IMR-90 (cell line): ENCODE measurements around the gene EFHC1. TPM values are rescaled to one million over a fixed set of nuclear protein-coding genes. Genes with fewer than 3 reads are reported as not detected.

Experiments
- ATAC-seq: fragments of 200-7000 bp; cut with Tn5 transposase; 2 replicates; pipeline ENCODE4 v1.9.1; 2020; ENCODE audit warnings: low read depth, mild to moderate bottlenecking, moderate library complexity
- BruUV-seq: library from RNA; stranded (reverse); fragments of 400-500 nt; replicated peaks from 2 replicates; lab custom pipeline; 2021; lab: Mats Ljungman, UMichigan
- CTCF ChIA-PET: fragments of 300-600 bp; formaldehyde crosslinking; extraction: SDS; loops from one replicate; lab custom pipeline; 2021; ENCODE audit warnings: antibody characterized with exemption; lab: Yijun Ruan, JAX
- POLR2A ChIA-PET: fragments of 300-600 bp; sonication (Branson Sonifier 250); formaldehyde crosslinking; loops from one replicate; lab custom pipeline; 2022; ENCODE audit warnings: antibody characterized with exemption; ENCODE audit not compliant: unreplicated experiment; lab: Charles Lee
- DNase-seq: peaks from one replicate; pipeline ENCODE4 v3.0.0; 2013
- H2AFZ ChIP-seq: replicated peaks from 2 replicates; pipeline ENCODE3; 2013; ENCODE audit warnings: low read length, mild to moderate bottlenecking; ENCODE audit not compliant: poor library complexity
- H2AK5ac ChIP-seq: 2 replicates; pipeline ENCODE4 v1.6.1; 2013; ENCODE audit warnings: low read depth, low read length, inconsistent platforms
- H2AK9ac ChIP-seq: replicated peaks from 2 replicates; pipeline ENCODE3; 2013; ENCODE audit warnings: mild to moderate bottlenecking, low read depth, low read length, moderate library complexity; ENCODE audit not compliant: poor library complexity
- H2BK120ac ChIP-seq: 2 replicates; pipeline ENCODE4 v1.6.1; 2013; ENCODE audit warnings: low read depth, low read length, inconsistent platforms
- H2BK15ac ChIP-seq: 3 replicates; pipeline ENCODE4 v1.6.1; 2013; ENCODE audit warnings: low read depth, low read length, inconsistent platforms
- H2BK20ac ChIP-seq: 2 replicates; pipeline ENCODE4 v1.6.1; 2013; ENCODE audit warnings: low read depth, mild to moderate bottlenecking, inconsistent platforms, low read length, moderate library complexity
- H2BK5ac ChIP-seq: 2 replicates; pipeline ENCODE4 v1.6.1; 2013; ENCODE audit warnings: mild to moderate bottlenecking, low read depth, low read length, inconsistent platforms; ENCODE audit not compliant: poor library complexity, severe bottlenecking
- H3K14ac ChIP-seq: replicated peaks from 2 replicates; pipeline ENCODE4 v1.6.1; 2013; ENCODE audit warnings: low read depth, low read length, inconsistent platforms
- H3K18ac ChIP-seq: 2 replicates; pipeline ENCODE4 v1.6.1; 2013; ENCODE audit warnings: low read depth, low read length, control low read depth
- H3K23ac ChIP-seq: 2 replicates; pipeline ENCODE4 v1.6.1; 2013; ENCODE audit warnings: low read depth, low read length, inconsistent platforms
- H3K27ac ChIP-seq: 2 replicates; pipeline ENCODE4 v1.5.1; 2013; ENCODE audit warnings: mild to moderate bottlenecking, control low read depth, low read length; ENCODE audit not compliant: insufficient read depth
- H3K27me3 ChIP-seq: 2 replicates; pipeline ENCODE4 v1.6.1; 2013; ENCODE audit warnings: low read length; ENCODE audit not compliant: control insufficient read depth, insufficient read depth
- H3K36me3 ChIP-seq: 2 replicates; pipeline ENCODE4 v1.6.1; 2013; ENCODE audit warnings: low read length, mixed read lengths; ENCODE audit not compliant: control insufficient read depth, insufficient read depth
- H3K4ac ChIP-seq: 2 replicates; pipeline ENCODE4 v1.6.1; 2013; ENCODE audit warnings: low read depth, low read length, inconsistent platforms
- H3K4me1 ChIP-seq: 2 replicates; pipeline ENCODE4 v1.6.1; 2013; ENCODE audit warnings: low read length, mixed read lengths; ENCODE audit not compliant: control insufficient read depth, insufficient read depth
- H3K4me2 ChIP-seq: 2 replicates; pipeline ENCODE4 v1.6.1; 2013; ENCODE audit warnings: low read depth, mild to moderate bottlenecking, control low read depth, low read length, moderate library complexity
- H3K4me3 ChIP-seq: 2 replicates; pipeline ENCODE4 v1.5.1; 2013; ENCODE audit warnings: low read depth, mild to moderate bottlenecking, control low read depth, low read length, moderate library complexity; ENCODE audit not compliant: insufficient read depth
- H3K56ac ChIP-seq: 2 replicates; pipeline ENCODE4 v1.6.1; 2013; ENCODE audit warnings: low read length, inconsistent platforms; ENCODE audit not compliant: insufficient read depth; ENCODE audit errors: extremely low read depth
- H3K79me1 ChIP-seq, 2 experiments: 2 replicates each; pipeline ENCODE4 v1.6.1; 2013; ENCODE audit warnings: low read length in 2 of 2, inconsistent platforms in 1 of 2, low read depth in 1 of 2
- H3K9ac ChIP-seq: 2 replicates; pipeline ENCODE4 v1.6.1; 2013; ENCODE audit warnings: low read depth, low read length, control low read depth
- H3K9me1 ChIP-seq: 2 replicates; pipeline ENCODE4 v1.6.1; 2013; ENCODE audit warnings: low read length, inconsistent platforms; ENCODE audit not compliant: insufficient read depth
- H3K9me3 ChIP-seq: 2 replicates; pipeline ENCODE4 v1.6.1; 2013; ENCODE audit warnings: low read length; ENCODE audit not compliant: control insufficient read depth, insufficient read depth
- H4K20me1 ChIP-seq: 2 replicates; pipeline ENCODE4 v1.6.1; 2013; ENCODE audit warnings: low read length, inconsistent platforms; ENCODE audit not compliant: insufficient read depth
- H4K5ac ChIP-seq: 2 replicates; pipeline ENCODE4 v1.6.1; 2013; ENCODE audit warnings: mild to moderate bottlenecking, low read depth, low read length, control low read depth
- H4K8ac ChIP-seq, 2 experiments: 2 replicates each; pipeline ENCODE4 v1.6.1; 2013; ENCODE audit warnings: low read depth in 2 of 2, low read length in 2 of 2, control low read depth in 1 of 2, inconsistent platforms in 1 of 2
- H4K91ac ChIP-seq: 2 replicates; pipeline ENCODE4 v1.6.1; 2013; ENCODE audit warnings: low read depth, low read length, inconsistent platforms; ENCODE audit not compliant: insufficient read depth
- BHLHE40 ChIP-seq: fragments of 150-350 bp; IDR thresholded peaks from 2 replicates; pipeline ENCODE4 v1.6.1; 2016; ENCODE audit warnings: mild to moderate bottlenecking, low read depth, low read length
- CEBPB ChIP-seq: IDR thresholded peaks from 2 replicates; pipeline ENCODE4 v1.6.1; 2012; ENCODE audit warnings: low read depth, low read length, improper control_type of control experiment
- CHD1 ChIP-seq: IDR thresholded peaks from 2 replicates; pipeline ENCODE4 v1.6.1; 2012; ENCODE audit warnings: low read depth, low read length, improper control_type of control experiment
- CTCF ChIP-seq: conservative IDR thresholded peaks from 2 replicates; pipeline ENCODE4 v1.5.1; 2012; ENCODE audit warnings: mild to moderate bottlenecking, low read depth, low read length, improper control_type of control experiment
- ELK1 ChIP-seq: fragments of 150-350 bp; IDR thresholded peaks from 2 replicates; pipeline ENCODE4 v1.6.1; 2016; ENCODE audit warnings: low read depth, mild to moderate bottlenecking, low read length, moderate library complexity, borderline replicate concordance
- FOS ChIP-seq: fragments of 150-350 bp; IDR thresholded peaks from 2 replicates; pipeline ENCODE4 v1.6.1; 2016; ENCODE audit warnings: low read depth, low read length
- MAFK ChIP-seq: IDR thresholded peaks from 2 replicates; pipeline ENCODE4 v1.6.1; 2012; ENCODE audit warnings: low read depth, low read length, improper control_type of control experiment
- MAZ ChIP-seq: IDR thresholded peaks from 2 replicates; pipeline ENCODE4 v1.6.1; 2012; ENCODE audit warnings: low read depth, mild to moderate bottlenecking, low read length, improper control_type of control experiment, moderate library complexity, borderline replicate concordance
- MXI1 ChIP-seq: IDR thresholded peaks from 2 replicates; pipeline ENCODE4 v1.6.1; 2012; ENCODE audit warnings: low read depth, mild to moderate bottlenecking, low read length, moderate library complexity, borderline replicate concordance
- POLR2A ChIP-seq: IDR thresholded peaks from 2 replicates; pipeline ENCODE4 v1.6.1; 2012; ENCODE audit warnings: mild to moderate bottlenecking, low read depth, low read length
- RAD21 ChIP-seq: IDR thresholded peaks from 2 replicates; pipeline ENCODE4 v1.6.1; 2012; ENCODE audit warnings: low read length, improper control_type of control experiment
- RCOR1 ChIP-seq: IDR thresholded peaks from 2 replicates; pipeline ENCODE4 v1.6.1; 2012; ENCODE audit warnings: mild to moderate bottlenecking, low read length, improper control_type of control experiment; ENCODE audit not compliant: insufficient replicate concordance
- RFX5 ChIP-seq: IDR thresholded peaks from 2 replicates; pipeline ENCODE4 v1.8.0; 2012; ENCODE audit warnings: low read depth, mild to moderate bottlenecking, low read length, moderate library complexity
- SMC3 ChIP-seq: fragments of 150-350 bp; IDR thresholded peaks from 2 replicates; pipeline ENCODE4 v1.6.1; 2016; ENCODE audit warnings: low read depth, mild to moderate bottlenecking, antibody characterized with exemption, low read length, moderate library complexity
- USF2 ChIP-seq: fragments of 150-350 bp; IDR thresholded peaks from 2 replicates; pipeline ENCODE4 v1.6.1; 2017; ENCODE audit warnings: mild to moderate bottlenecking, antibody characterized with exemption, low read length, low read depth
- WGBS, 2 experiments: methylation state at CpG; one replicate each; pipeline versions ENCODE4 v1.1.5 to v1.1.7; 2013; ENCODE audit warnings: missing lambda C conversion rate in 2 of 2; ENCODE audit not compliant: insufficient read length in 1 of 2; ENCODE audit errors: extremely low coverage in 2 of 2; 5-methylcytosine and 5-hydroxymethylcytosine counted together
- dilution Hi-C: fragments of 300-500 bp; cut with HindIII; formaldehyde crosslinking; loops from one replicate; pipeline ENCODE4 v1.14.3; 2018; ENCODE audit warnings: low sequenced_read_pairs; ENCODE audit not compliant: unreplicated experiment
- in situ Hi-C: fragments of 300-500 bp; cut with MboI; formaldehyde crosslinking; loops from 3 replicates; pipeline ENCODE4 v1.14.3; 2019; ENCODE audit warnings: low sequenced_read_pairs, inconsistent platforms, mixed read lengths
- intact Hi-C: fragments of 100-400 bp; cut with micrococcal nuclease; formaldehyde crosslinking; loops from 2 replicates; pipeline ENCODE4 v1.10.0; 2022
- polyA plus RNA-seq, 3 experiments: library from polyadenylated mRNA; depleted of rRNA; stranded (reverse); fragments of >200 nt; gene quantifications; 2 replicates each; pipeline ENCODE4 v1.2.3, GENCODE V29; 2012; ENCODE audit warnings: low replicate concordance in 1 of 3
- total RNA-seq: library from RNA; depleted of rRNA; stranded (reverse); fragments of >200 nt; gene quantifications from 2 replicates; pipeline ENCODE4 v1.2.3, GENCODE V29; 2012

The EFHC1 gene
- total and polyA plus RNA-seq, 2 of the 4 experiments (the other 2 are of a cell fraction), result 14.0 to 23.0 TPM

GRCh38 chr6:52546678-52547077 is 126.5 kb downstream of the EFHC1 start:
- H2BK5ac ChIP-seq, result peak overlapping the region; percentile 97
- peak overlapping the region; percentile 98 for H3K4ac ChIP-seq
- peak overlapping the region; percentile 63; the same call in 1 of the 3 replicates for H2BK15ac ChIP-seq
- intact Hi-C loops (no loop called here), in situ Hi-C loops (no loop called here), dilution Hi-C loops (no loop called here)
- peak overlapping the region; percentile 66 for H2AK9ac ChIP-seq
- H3K9me1 ChIP-seq, result peaks cover 59% of the 10 kb centered on the region
- no TSS peak for BruUV-seq
- H3K18ac ChIP-seq, result peak overlapping the region; percentile 55; the same call in 1 of the 2 replicates
- H3K27me3 ChIP-seq, result no peaks in the 10 kb centered on the region
- peaks cover 35 to 91% of the 10 kb centered on the region in 2 experiments; a peak in 3 of 4 replicates for H3K79me1 ChIP-seq
- CTCF ChIA-PET, result interaction anchor here (1.1 kb wide), 1 partner anchor 11 kb away, joined by 3 read pairs; no protein-coding TSS in a partner anchor
- H3K9ac ChIP-seq, result peak overlapping the region; percentile 31; the same call in 1 of the 2 replicates
- TF ChIP-seq BHLHE40 (no peak), FOS (no peak), MAFK (no peak), CHD1 (no peak), CTCF (no peak), POLR2A (no peak), ELK1 (no peak), MAZ (no peak), RFX5 (no peak), SMC3 (no peak), CEBPB (no peak), MXI1 (no peak), RAD21 (no peak), USF2 (no peak), RCOR1 (no peak)
- H2AFZ ChIP-seq, result no peak overlapping the region
- no peak for ATAC-seq
- no peaks in the 10 kb centered on the region for H3K9me3 ChIP-seq
- POLR2A ChIA-PET, result no interaction called here
- H4K20me1 ChIP-seq, result peaks cover 31% of the 10 kb centered on the region
- peak overlapping the region; percentile 42 for H3K27ac ChIP-seq
- H3K4me1 ChIP-seq, result peaks cover 66% of the 10 kb centered on the region
- peak overlapping the region; percentile 90 for H4K91ac ChIP-seq
- peak overlapping the region; percentile 97 for H3K23ac ChIP-seq
- H4K5ac ChIP-seq, result peak overlapping the region; percentile 8; the same call in 1 of the 2 replicates
- peaks cover 9% of the 10 kb centered on the region; the same call in 1 of the 2 replicates for H3K36me3 ChIP-seq
- H3K4me2 ChIP-seq, result no peak overlapping the region
- H3K4me3 ChIP-seq, result no peak overlapping the region
- peak overlapping the region; percentile 8 for H3K14ac ChIP-seq
- H2BK120ac ChIP-seq, result peak overlapping the region; percentile 97
- H2AK5ac ChIP-seq, result peak overlapping the region; percentile 90; the same call in 1 of the 2 replicates
- H4K8ac ChIP-seq, result peak overlapping the region; percentile 69 to 88; a peak in 2 of 4 replicates
- peak overlapping the region; percentile 64 for H2BK20ac ChIP-seq
- no peak overlapping the region for H3K56ac ChIP-seq
- no peak for DNase-seq
- 80% methylated on average over 1 of the region's 3 CpGs; no CpG with 5 or more reads in 1 of the 2 experiments for WGBS, 2 experiments
